GM19043 (cell line): ENCODE data around the gene FAM131B.
A peak's percentile ranks its signal among the peaks of the same experiment; 100 is the strongest.

Source experiments
- ATAC-seq: cut with Tn5 transposase; IDR thresholded peaks from one replicate; pipeline ENCODE4 v1.9.1; 2021; ENCODE audit warnings: low read depth; ENCODE audit not compliant: unreplicated experiment

The FAM131B gene

GRCh38 chr7:143383642-143383957 is 21.1 kb upstream of the FAM131B start:
- no peak for ATAC-seq

DNA sequence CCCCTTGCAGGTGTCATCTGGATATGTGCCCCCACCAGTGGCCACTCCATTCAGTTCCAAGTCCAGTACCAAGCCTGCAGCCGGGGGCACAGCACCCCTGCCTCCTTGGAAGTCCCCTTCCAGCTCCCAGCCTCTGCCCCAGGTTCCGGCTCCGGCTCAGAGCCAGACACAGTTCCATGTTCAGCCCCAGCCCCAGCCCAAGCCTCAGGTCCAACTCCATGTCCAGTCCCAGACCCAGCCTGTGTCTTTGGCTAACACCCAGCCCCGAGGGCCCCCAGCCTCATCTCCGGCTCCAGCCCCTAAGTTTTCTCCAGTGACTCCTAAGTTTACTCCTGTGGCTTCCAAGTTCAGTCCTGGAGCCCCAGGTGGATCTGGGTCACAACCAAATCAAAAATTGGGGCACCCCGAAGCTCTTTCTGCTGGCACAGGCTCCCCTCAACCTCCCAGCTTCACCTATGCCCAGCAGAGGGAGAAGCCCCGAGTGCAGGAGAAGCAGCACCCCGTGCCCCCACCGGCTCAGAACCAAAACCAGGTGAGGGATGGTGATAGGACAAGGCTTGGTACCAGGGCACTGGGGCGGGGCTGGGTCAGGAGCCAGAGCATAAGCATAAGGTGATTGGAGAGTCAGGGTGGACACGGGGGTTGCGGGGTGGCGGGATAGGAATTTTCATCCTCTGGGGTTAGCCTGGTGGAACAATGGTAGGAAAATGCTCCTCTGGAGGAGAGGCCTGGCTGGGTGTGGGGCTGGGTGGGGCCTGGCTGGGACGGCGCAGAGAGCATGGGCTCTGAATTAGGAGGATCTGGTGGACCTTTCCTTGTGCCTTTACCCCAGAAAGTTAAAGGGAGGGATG is 20.5 kb upstream of the FAM131B start:
- no peak for ATAC-seq

- no peak for ATAC-seq
Measured at GRCh38 chr7:143382126-143382790, 19.7 kb upstream of the FAM131B start.

DNA sequence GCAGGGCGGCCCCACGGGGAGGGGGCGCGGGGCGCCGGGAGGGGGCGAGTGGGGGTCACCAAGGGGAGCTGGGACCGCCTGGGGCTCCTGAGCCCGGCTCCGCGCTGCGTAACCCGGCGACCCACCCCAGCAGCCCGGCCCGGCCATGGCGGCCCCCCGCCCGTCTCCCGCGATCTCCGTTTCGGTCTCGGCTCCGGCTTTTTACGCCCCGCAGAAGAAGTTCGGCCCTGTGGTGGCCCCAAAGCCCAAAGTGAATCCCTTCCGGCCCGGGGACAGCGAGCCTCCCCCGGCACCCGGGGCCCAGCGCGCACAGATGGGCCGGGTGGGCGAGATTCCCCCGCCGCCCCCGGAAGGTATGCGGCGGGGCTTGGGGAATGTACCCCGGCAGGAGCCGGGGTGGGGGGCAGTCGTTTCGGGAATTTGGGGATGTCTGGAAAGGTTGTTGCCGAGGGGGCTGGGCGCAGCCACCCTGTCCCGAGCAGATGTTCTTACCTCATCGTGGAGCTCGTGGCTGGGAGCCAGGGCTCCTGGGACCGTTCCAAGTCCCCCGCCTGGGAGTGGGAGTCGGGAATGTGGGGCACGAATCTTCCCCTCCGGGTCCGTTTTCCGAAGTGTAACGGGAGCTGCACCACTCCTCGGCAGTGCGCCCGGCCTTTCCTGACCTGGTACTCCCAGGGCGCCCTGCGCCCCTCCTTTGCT is 19.1 kb upstream of the FAM131B start:
- peak; percentile 7 for ATAC-seq

DNA sequence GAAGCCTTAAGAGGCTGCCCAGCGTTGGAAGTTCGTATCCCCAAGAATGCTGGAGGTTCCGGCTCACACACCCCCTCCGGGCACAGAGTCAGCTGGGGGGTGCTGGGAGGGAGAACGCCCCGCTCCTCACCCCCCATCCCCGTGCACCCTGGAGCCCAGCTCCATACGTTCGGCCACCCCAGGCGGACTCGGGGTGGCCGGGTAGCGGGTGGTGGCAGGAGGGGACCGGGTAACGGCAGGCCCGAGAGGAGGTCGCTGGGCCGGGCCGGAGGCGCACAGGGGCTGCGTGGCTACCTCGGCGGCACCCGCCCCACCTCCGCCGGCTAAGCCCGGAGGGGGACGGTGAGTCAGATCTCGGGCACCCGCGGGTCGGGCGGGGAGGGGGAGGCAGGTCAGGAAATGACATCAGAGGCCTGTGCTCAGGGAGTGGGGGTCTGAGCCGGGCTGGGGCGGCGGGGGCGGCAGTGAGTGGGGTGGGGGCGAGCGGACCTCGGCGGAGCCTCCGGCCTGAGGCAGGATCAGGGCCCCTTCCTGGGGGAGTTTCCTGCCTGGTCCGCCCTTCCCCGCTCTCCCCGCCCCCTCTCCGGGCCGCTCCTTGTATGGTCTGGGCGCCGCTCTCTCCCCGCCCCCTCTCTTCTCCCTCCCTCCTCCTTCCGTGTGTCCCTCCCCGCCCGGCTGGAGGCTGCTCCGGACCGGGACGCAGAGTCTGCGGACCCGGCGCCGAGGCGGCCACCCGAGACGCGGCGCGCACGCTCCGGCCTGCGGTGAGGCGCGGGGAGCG is 18.3 kb upstream of the FAM131B start, which contains the start of gene ZYX:
Gene ZYX, plus strand, starts transcription at position 700 of the 781 bp plus-strand sequence. CDS start 227 bp downstream, outside the sequence.
- peak; percentile 65 for ATAC-seq

- ATAC-seq, result peak; percentile 47
Measured at GRCh38 chr7:143380260-143380645, 17.7 kb upstream of the FAM131B start.

DNA sequence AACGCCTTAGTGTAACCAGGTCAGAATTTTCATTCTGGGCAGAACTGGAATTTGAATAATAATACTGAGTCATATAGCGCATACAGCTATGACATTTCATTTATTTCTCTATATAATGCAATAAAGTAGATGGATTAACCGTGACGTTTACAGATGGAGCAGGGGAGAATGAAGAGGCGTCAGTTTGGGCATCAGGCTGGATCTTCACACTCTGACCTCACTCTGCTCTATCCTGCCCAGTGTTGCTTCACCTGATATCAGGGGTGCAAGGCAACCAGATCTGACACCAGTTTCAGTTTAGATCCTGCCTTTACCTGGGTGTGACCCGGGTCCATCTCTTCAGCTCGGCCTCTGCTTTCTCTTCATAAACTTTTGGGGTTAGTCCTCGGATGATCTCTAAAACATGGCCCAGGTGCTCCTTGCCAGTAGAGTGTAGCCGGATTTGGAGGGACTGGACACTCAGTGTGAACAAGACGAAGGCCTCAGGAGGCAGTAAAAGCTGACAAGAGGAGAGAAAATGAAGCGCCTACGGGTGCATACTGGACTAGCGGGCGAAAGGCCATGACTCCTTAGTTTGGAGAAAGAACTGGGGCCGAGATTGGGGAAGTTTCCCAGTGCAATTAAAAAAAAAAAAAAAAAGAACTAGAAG is 17.2 kb upstream of the FAM131B start:
- peak; percentile 2 for ATAC-seq

DNA sequence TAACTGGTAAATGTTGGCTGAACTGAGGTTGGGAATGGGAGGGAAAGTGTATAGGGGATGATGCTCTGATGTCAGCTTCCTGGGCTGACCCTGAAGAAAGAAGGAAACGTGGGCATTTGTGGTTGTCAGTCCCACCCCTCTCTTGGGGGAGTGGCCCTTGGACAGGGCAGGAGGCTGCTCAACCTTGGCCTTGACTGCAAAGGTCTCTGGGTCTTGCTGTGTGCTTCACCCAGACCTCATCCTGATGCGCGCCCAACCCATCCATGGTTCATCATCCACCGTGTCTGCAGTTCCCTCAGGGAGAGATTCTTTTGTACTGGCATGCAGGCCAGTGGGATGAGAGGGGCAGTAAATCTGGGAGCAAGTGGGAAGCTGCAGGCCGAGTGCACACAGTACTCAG is 13.9 kb upstream of the FAM131B start:
- no peak for ATAC-seq

GRCh38 chr7:143375298-143376034 is 13.0 kb upstream of the FAM131B start:
- no peak for ATAC-seq

DNA sequence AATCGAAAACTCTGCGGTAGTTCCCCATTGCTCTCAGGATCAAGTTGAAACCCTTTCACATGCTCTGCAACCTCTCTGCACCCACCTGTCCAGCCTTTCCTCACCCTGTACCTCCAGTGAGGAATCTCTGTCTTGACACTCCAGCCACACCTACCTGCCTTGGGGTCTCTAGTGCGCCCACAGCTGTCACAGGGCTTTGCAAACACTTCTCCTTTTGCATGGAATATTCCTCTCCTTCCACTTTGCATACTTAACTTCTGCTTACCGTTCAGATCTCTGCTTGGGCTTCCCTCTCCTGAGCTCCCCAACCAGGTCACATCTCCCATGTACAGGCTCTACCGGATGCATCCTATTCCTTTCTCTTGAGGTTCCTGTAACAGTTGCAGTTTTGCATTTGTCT is 12.0 kb upstream of the FAM131B start:
- no peak for ATAC-seq

GRCh38 chr7:143373255-143373794 is 10.8 kb upstream of the FAM131B start:
- ATAC-seq, result no peak

DNA sequence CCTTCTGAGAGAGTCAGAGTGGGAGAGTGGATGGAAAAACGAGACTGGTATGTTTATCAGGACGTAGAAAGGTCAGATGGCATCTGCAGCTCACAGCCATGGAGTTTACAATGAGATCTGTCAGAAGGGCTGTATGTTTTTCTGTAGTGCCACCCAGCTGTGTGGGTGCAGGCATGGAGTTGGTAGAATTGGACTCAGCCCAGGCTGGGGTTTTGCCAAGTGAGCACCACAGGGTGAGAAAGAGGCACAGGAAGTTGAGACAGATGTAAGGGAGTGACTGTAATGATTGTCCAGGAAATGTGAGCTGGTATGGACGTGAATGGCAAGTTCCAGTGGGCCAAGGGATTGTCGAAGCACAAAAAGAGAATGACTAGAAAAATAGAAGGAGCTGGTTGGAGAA is 9.6 kb upstream of the FAM131B start:
- no peak for ATAC-seq

DNA sequence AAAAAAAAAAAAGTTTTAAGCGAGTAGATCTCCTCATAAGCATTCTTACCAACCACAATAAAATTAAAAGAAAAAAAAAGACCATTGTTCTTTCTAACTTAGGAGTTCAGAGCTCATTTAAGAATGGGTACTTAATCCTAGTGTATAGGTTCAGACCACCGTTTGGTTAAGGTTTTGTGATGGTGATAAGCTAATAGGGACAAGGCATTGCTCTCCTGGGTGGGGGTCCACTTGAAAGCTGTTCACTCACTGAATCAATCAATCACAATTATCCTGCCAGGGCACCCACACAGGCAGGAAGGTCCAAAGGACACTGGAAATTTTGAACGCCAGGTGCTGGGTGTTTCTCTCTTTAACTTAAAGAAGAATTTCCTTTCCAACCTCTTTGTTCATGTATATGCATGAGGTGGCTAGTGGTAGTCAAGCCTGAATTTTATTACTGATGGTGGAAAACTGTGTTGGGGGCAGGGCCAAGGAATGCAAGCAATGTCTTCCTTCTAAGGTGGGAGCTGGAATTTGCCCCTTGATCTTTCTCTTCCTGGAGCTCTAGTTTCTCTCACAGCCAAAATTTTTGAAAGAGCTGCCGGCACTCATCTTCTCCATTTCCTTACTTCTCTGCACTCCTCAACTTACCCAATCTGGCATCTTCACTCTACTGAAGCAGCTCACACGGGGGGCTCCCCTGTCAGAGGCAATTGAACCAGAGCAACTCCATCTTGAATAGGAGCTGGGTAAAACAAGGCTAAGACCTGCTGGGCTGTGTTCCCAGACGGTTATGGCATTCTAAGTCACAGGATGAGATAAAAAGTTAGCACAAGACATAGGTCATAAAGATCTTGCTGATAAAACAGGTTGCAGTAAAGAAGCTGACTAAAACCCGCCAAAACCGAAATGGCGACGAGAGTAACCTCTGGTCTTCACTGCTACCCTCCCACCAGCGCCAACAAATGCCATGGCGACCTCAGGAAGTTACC is 7.5 kb upstream of the FAM131B start:
- no peak for ATAC-seq

DNA sequence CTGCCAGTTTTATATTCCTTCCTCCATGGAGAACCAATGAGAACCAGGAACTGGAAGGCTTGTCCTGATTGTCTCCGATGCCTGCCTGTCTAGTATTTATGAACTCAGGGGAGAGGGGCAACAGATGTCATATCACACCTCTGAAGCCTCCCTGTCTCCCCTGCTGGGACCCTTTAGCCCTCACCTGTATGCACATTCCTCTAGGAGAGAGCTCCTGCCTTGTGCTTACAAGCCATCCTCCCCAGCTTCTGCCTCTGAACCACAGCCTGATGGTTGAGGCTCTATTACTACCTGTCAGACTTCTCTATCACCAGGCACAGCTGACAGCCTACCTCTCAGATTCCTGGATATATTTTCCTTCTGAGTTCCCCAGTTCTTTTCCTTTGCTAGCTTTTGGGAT is 5.9 kb upstream of the FAM131B start:
- no peak for ATAC-seq

- no peak for ATAC-seq
Measured at GRCh38 chr7:143367972-143368371, 5.5 kb upstream of the FAM131B start.

GRCh38 chr7:143363016-143363937 is 764 bp upstream of the FAM131B start:
- ATAC-seq, result no peak

- no peak for ATAC-seq
Measured at GRCh38 chr7:143361552-143362130, 872 bp downstream of the FAM131B start.
